Activated B cell treated with CpG ODN at 0.5 μM for 24 hours (primary cell): Measurements from ENCODE around the gene SPRR1B. TPM values are rescaled to one million over a fixed set of nuclear protein-coding genes. Genes with fewer than 3 reads are reported as not detected.

Source experiments
- ATAC-seq: fragments of 200-7000 bp; cut with Tn5 transposase; one replicate; pipeline ENCODE4 v1.10.0; 2021; ENCODE audit warnings: low read depth, mild to moderate bottlenecking, moderate library complexity
- CTCF ChIA-PET: fragments of 350-600 bp; sonication (Branson Sonifier 250); formaldehyde crosslinking; loops from one replicate; lab custom pipeline; 2021; ENCODE audit warnings: antibody characterized with exemption; lab: Charles Lee
- POLR2A ChIA-PET: fragments of 350-600 bp; sonication (Branson Sonifier 250); formaldehyde crosslinking; loops from one replicate; lab custom pipeline; 2021; ENCODE audit warnings: antibody characterized with exemption; lab: Charles Lee
- DNase-seq: peaks from one replicate; pipeline ENCODE4 v3.0.0; 2022
- H3K27ac Mint-ChIP-seq: one replicate; pipeline ENCODE4 v1.8.0; 2020; ENCODE audit warnings: mixed read lengths
- H3K27me3 Mint-ChIP-seq: one replicate; pipeline ENCODE4 v1.8.0; 2021; ENCODE audit warnings: mixed read lengths
- H3K36me3 Mint-ChIP-seq: one replicate; pipeline ENCODE4 v1.8.0; 2021; ENCODE audit warnings: low read depth, mixed read lengths
- H3K4me1 Mint-ChIP-seq: one replicate; pipeline ENCODE4 v1.8.0; 2021; ENCODE audit warnings: mixed read lengths
- H3K4me3 Mint-ChIP-seq: one replicate; pipeline ENCODE4 v1.8.0; 2020; ENCODE audit warnings: mild to moderate bottlenecking, mixed read lengths
- H3K9me3 Mint-ChIP-seq: one replicate; pipeline ENCODE4 v1.8.0; 2020; ENCODE audit warnings: mixed read lengths
- CTCF ChIP-seq: fragments of 200-600 bp; IDR thresholded peaks from one replicate; pipeline ENCODE4 v1.8.0; 2022; ENCODE audit warnings: antibody characterized with exemption, mild to moderate bottlenecking
- intact Hi-C: fragments of 100-400 bp; cut with micrococcal nuclease; formaldehyde crosslinking; loops from one replicate; pipeline ENCODE4 v1.15.1; 2024
- total RNA-seq: library from RNA; stranded (reverse); gene quantifications from 2 replicates; pipeline ENCODE4 v1.2.3, GENCODE V29; 2022

SPRR1B gene
- total RNA-seq, result not detected in 2 replicates

GRCh38 chr1:153030895-153031294 is at the start of gene SPRR1B:
TSS of gene SPRR1B (plus strand) at chr1:153031203. CDS start at chr1:153032346, 1,143 bp downstream.
- H3K27ac Mint-ChIP-seq, result no peak within 1 kb of the TSS
- H3K36me3 Mint-ChIP-seq, result no peaks in the 10 kb centered on the region
- ChIA-PET POLR2A (no interaction called here), CTCF (no interaction called here)
- H3K4me3 Mint-ChIP-seq, result no peak within 1 kb of the TSS
- H3K4me1 Mint-ChIP-seq, result no peaks in the 10 kb centered on the region
- DNase-seq, result no peak
- ATAC-seq, result no peak
- peaks cover 3% of the 10 kb centered on the region for H3K9me3 Mint-ChIP-seq
- TF ChIP-seq CTCF, result no peak
- intact Hi-C loops, result no loop called here
- peaks cover 16% of the 10 kb centered on the region for H3K27me3 Mint-ChIP-seq

- ATAC-seq (no peak), DNase-seq (no peak)
- Mint-ChIP-seq H3K9me3 (no peaks in the 10 kb centered on the region), H3K4me3 (no peak overlapping the region), H3K36me3 (no peaks in the 10 kb centered on the region), H3K27me3 (peaks cover 39% of the 10 kb centered on the region), H3K4me1 (no peaks in the 10 kb centered on the region), H3K27ac (no peak overlapping the region)
- intact Hi-C loops, result no loop called here
- ChIA-PET POLR2A (no interaction called here), CTCF (no interaction called here)
- TF ChIP-seq CTCF, result no peak
These were observed 48.9 kb upstream of the SPRR1B start for GRCh38 chr1:152982076-152982475.

- ATAC-seq (no peak), DNase-seq (no peak)
- CTCF ChIA-PET, result no interaction called here
- Mint-ChIP-seq H3K27me3 (peaks cover 45% of the 10 kb centered on the region), H3K4me1 (no peaks in the 10 kb centered on the region), H3K9me3 (no peaks in the 10 kb centered on the region), H3K4me3 (no peak overlapping the region), H3K36me3 (no peaks in the 10 kb centered on the region), H3K27ac (no peak overlapping the region)
- POLR2A ChIA-PET, result no interaction called here
- TF ChIP-seq CTCF, result no peak
- intact Hi-C loops, result no loop called here
These were observed 47.8 kb upstream of the SPRR1B start for GRCh38 chr1:152983234-152983633.

GRCh38 chr1:152983743-152984142 is 47.3 kb upstream of the SPRR1B start, which contains the start of gene SPRR1A:
TSS of gene SPRR1A (plus strand) at chr1:152984081. CDS start at chr1:152985231, 1,150 bp downstream.
- ATAC-seq (no peak), DNase-seq (no peak)
- POLR2A ChIA-PET, result no interaction called here
- Mint-ChIP-seq H3K36me3 (no peaks in the 10 kb centered on the region), H3K27ac (no peak within 1 kb of the TSS), H3K9me3 (no peaks in the 10 kb centered on the region), H3K4me3 (no peak within 1 kb of the TSS), H3K4me1 (no peaks in the 10 kb centered on the region), H3K27me3 (peaks cover 45% of the 10 kb centered on the region)
- CTCF ChIA-PET, result no interaction called here
- intact Hi-C loops, result no loop called here
- no peak for TF ChIP-seq CTCF

- Mint-ChIP-seq H3K36me3 (no peaks in the 10 kb centered on the region), H3K4me1 (no peaks in the 10 kb centered on the region), H3K27me3 (peaks cover 39% of the 10 kb centered on the region), H3K9me3 (no peaks in the 10 kb centered on the region), H3K27ac (no peak overlapping the region), H3K4me3 (no peak overlapping the region)
- no peak for TF ChIP-seq CTCF
- ATAC-seq, result no peak
- DNase-seq, result no peak
- POLR2A ChIA-PET, result no interaction called here
- CTCF ChIA-PET, result no interaction called here
- intact Hi-C loops, result no loop called here
These were observed 44.4 kb upstream of the SPRR1B start for GRCh38 chr1:152986578-152986977.
